Keratinocyte (primary cell): ENCODE measurements around the gene MESD.

ENCODE experiments used
- EZH2 ChIP-seq: IDR thresholded peaks from one replicate; pipeline ENCODE4 v1.6.1; 2012; ENCODE audit warnings: inconsistent platforms, mild to moderate bottlenecking, low read length, moderate library complexity
- TF ChIP-seq, protein P1 (sequence below), 3 experiments: IDR thresholded peaks in 1 of 3; conservative IDR thresholded peaks in 1 of 3; optimal IDR thresholded peaks in 1 of 3; 2 replicates in 2 of 3; 3 replicates in 1 of 3; pipeline versions ENCODE3 to v1.5.1; 2011; ENCODE audit warnings: low read length in 3 of 3, mild to moderate bottlenecking in 3 of 3, moderate library complexity in 2 of 3, control low read depth in 1 of 3, inconsistent platforms in 1 of 3; ENCODE audit not compliant: insufficient read depth in 2 of 3; ENCODE audit errors: extremely low read depth in 1 of 3

DNA sequence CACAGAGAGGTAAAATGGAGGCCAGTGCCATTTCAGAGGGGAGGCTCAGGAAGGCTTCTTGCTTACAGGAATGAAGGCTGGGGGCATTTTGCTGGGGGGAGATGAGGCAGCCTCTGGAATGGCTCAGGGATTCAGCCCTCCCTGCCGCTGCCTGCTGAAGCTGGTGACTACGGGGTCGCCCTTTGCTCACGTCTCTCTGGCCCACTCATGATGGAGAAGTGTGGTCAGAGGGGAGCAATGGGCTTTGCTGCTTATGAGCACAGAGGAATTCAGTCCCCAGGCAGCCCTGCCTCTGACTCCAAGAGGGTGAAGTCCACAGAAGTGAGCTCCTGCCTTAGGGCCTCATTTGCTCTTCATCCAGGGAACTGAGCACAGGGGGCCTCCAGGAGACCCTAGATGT lies 39.9 kb downstream of the MESD start:
- TF ChIP-seq, protein P1, sequence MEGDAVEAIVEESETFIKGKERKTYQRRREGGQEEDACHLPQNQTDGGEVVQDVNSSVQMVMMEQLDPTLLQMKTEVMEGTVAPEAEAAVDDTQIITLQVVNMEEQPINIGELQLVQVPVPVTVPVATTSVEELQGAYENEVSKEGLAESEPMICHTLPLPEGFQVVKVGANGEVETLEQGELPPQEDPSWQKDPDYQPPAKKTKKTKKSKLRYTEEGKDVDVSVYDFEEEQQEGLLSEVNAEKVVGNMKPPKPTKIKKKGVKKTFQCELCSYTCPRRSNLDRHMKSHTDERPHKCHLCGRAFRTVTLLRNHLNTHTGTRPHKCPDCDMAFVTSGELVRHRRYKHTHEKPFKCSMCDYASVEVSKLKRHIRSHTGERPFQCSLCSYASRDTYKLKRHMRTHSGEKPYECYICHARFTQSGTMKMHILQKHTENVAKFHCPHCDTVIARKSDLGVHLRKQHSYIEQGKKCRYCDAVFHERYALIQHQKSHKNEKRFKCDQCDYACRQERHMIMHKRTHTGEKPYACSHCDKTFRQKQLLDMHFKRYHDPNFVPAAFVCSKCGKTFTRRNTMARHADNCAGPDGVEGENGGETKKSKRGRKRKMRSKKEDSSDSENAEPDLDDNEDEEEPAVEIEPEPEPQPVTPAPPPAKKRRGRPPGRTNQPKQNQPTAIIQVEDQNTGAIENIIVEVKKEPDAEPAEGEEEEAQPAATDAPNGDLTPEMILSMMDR (optimal IDR thresholded peaks at IDR 0.05 in 1 of 3, IDR thresholded peaks at IDR 0.05 in 1 of 3, conservative IDR thresholded peaks at IDR 0.05 in 1 of 3; ENCODE audit: extremely low read depth in 1 of 3, insufficient read depth in 2 of 3, low read length in 3 of 3) = no peak
- no peak for TF ChIP-seq EZH2
